Tongue (tissue), 2 donors: ENCODE data around the gene ROBO1. TPM values are rescaled to one million over a fixed set of nuclear protein-coding genes. Genes with fewer than 3 reads are reported as not detected.
"Not testable (repeated sequence)": the region's sequence is repeated elsewhere in the genome, so short reads cannot be mapped to it uniquely, and the experiment has no call there.

Source experiments
- DNase-seq: peaks from one replicate; pipeline ENCODE4 v3.0.0-alpha.2; 2015
- total RNA-seq: library from RNA; depleted of rRNA; stranded (reverse); fragments of >200 nt; gene quantifications from one replicate; pipeline ENCODE4 v1.2.3, GENCODE V29; 2014

Gene ROBO1
- total RNA-seq, 1 donor from 2014 or later, result 79.3 TPM

- peak; percentile 70 for DNase-seq
These were observed 976.0 kb downstream of the ROBO1 start for GRCh38 chr3:78791753-78792152.

GRCh38 chr3:78788839-78789238, 979.0 kb downstream of the ROBO1 start:
- no peak for DNase-seq

- no peak for DNase-seq
These were observed 982.8 kb downstream of the ROBO1 start for GRCh38 chr3:78785004-78785403.

GRCh38 chr3:78781351-78781750, 986.4 kb downstream of the ROBO1 start:
- DNase-seq, result no peak

- DNase-seq, result peak; percentile 48
These were observed 1001.9 kb downstream of the ROBO1 start for GRCh38 chr3:78765671-78766485.

GRCh38 chr3:78764634-78765033, 1003.2 kb downstream of the ROBO1 start:
- no peak for DNase-seq

- DNase-seq, result no peak
These were observed 1005.7 kb downstream of the ROBO1 start for GRCh38 chr3:78762121-78762520.

GRCh38 chr3:78761126-78761525, 1006.7 kb downstream of the ROBO1 start:
- DNase-seq, result peak; percentile 62

- DNase-seq, result no peak
These were observed 1010.1 kb downstream of the ROBO1 start for GRCh38 chr3:78757731-78758130.

GRCh38 chr3:78754066-78754743, 1013.6 kb downstream of the ROBO1 start:
- DNase-seq, result peak; percentile 80

GRCh38 chr3:78751266-78751665, 1016.5 kb downstream of the ROBO1 start:
- DNase-seq, result no peak

- not testable (repeated sequence) for DNase-seq
These were observed 1017.5 kb downstream of the ROBO1 start for GRCh38 chr3:78750291-78750690.

GRCh38 chr3:78749056-78749455, 1018.7 kb downstream of the ROBO1 start:
- DNase-seq, result no peak

GRCh38 chr3:78745847-78746246, 1022.0 kb downstream of the ROBO1 start:
- no peak for DNase-seq

- DNase-seq, result no peak
These were observed 1025.3 kb downstream of the ROBO1 start for GRCh38 chr3:78742491-78742890.

- no peak for DNase-seq
These were observed 1025.8 kb downstream of the ROBO1 start for GRCh38 chr3:78742041-78742440.

GRCh38 chr3:78741066-78741645, 1026.6 kb downstream of the ROBO1 start:
- no peak for DNase-seq

- DNase-seq, result no peak
These were observed 1029.0 kb downstream of the ROBO1 start for GRCh38 chr3:78738833-78739232.

- DNase-seq, result no peak
These were observed 1029.8 kb downstream of the ROBO1 start for GRCh38 chr3:78737988-78738387.

GRCh38 chr3:78736863-78737262, 1030.9 kb downstream of the ROBO1 start:
- DNase-seq, result no peak

GRCh38 chr3:78734048-78734637, 1033.7 kb downstream of the ROBO1 start:
- DNase-seq, result peak; percentile 83

GRCh38 chr3:78732893-78733292, 1034.9 kb downstream of the ROBO1 start:
- DNase-seq, result no peak

GRCh38 chr3:78732471-78732870, 1035.3 kb downstream of the ROBO1 start:
- DNase-seq, result no peak
